Neural cell (in vitro differentiated cells): ENCODE data around the gene SEMA6A.
A peak's percentile ranks its signal among the peaks of the same experiment; 100 is the strongest.

ENCODE experiments used
- EP300 ChIP-seq: fragments of 450-650 bp; conservative IDR thresholded peaks from 2 replicates; pipeline ENCODE4 v1.6.1; 2014; ENCODE audit warnings: antibody characterized with exemption, mild to moderate bottlenecking, moderate library complexity; ENCODE audit not compliant: poor library complexity, severe bottlenecking
- EZH2 ChIP-seq: fragments of 200-600, 300-800 bp; shearing (Covaris generic), sonication (generic); IDR thresholded peaks from 2 replicates; pipeline ENCODE4 v1.6.1; 2014; ENCODE audit warnings: antibody characterized with exemption, low read length, borderline replicate concordance, mild to moderate bottlenecking; ENCODE audit not compliant: insufficient read depth, poor library complexity, severe bottlenecking
- MXI1 ChIP-seq: fragments of 450-650 bp; conservative IDR thresholded peaks from 2 replicates; pipeline ENCODE4 v1.6.1; 2014; ENCODE audit warnings: antibody characterized with exemption, mild to moderate bottlenecking; ENCODE audit not compliant: poor library complexity, severe bottlenecking
- POLR2AphosphoS5 ChIP-seq: IDR thresholded peaks from 2 replicates; pipeline ENCODE4 v1.6.1; 2012
- RAD21 ChIP-seq: fragments of 450-650 bp; conservative IDR thresholded peaks from 2 replicates; pipeline ENCODE4 v1.6.1; 2014; ENCODE audit warnings: antibody characterized with exemption, mild to moderate bottlenecking, moderate library complexity
- SMC3 ChIP-seq: fragments of 450-650 bp; conservative IDR thresholded peaks from 2 replicates; pipeline ENCODE4 v1.6.1; 2014; ENCODE audit warnings: antibody characterized with exemption, mild to moderate bottlenecking, moderate library complexity; ENCODE audit not compliant: poor library complexity
- TAF1 ChIP-seq: IDR thresholded peaks from 2 replicates; pipeline ENCODE4 v1.6.1; 2012; ENCODE audit warnings: low read depth
- TF ChIP-seq, protein P1 (sequence below): IDR thresholded peaks from 2 replicates; pipeline ENCODE4 v1.6.1; 2012; ENCODE audit warnings: borderline replicate concordance
- TF ChIP-seq, protein P2 (sequence below): fragments of 450-650 bp; IDR thresholded peaks from 2 replicates; pipeline ENCODE4 v1.5.1; 2014; ENCODE audit warnings: antibody characterized with exemption, mild to moderate bottlenecking, moderate library complexity; ENCODE audit not compliant: poor library complexity, severe bottlenecking

DNA sequence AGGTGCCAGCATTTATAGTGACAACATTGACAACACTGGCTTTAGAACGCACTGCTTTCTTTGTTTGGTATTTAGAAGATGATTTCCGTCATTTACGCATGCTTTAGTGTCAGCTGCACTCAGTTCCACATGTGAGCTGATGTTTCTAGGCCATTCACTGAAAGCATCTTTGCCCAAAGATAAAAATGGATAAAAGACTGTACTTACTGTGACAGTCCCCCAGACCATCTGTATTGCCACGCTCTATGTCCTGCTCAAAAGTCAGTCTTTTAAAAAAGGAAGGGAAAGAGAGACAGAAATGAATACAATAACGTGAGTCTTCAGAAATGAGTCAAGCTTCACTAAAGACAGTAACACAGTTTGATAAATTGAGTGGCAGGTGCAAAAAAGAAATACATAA is 99.3 kb downstream of the SEMA6A start:
- TF ChIP-seq, protein P1, sequence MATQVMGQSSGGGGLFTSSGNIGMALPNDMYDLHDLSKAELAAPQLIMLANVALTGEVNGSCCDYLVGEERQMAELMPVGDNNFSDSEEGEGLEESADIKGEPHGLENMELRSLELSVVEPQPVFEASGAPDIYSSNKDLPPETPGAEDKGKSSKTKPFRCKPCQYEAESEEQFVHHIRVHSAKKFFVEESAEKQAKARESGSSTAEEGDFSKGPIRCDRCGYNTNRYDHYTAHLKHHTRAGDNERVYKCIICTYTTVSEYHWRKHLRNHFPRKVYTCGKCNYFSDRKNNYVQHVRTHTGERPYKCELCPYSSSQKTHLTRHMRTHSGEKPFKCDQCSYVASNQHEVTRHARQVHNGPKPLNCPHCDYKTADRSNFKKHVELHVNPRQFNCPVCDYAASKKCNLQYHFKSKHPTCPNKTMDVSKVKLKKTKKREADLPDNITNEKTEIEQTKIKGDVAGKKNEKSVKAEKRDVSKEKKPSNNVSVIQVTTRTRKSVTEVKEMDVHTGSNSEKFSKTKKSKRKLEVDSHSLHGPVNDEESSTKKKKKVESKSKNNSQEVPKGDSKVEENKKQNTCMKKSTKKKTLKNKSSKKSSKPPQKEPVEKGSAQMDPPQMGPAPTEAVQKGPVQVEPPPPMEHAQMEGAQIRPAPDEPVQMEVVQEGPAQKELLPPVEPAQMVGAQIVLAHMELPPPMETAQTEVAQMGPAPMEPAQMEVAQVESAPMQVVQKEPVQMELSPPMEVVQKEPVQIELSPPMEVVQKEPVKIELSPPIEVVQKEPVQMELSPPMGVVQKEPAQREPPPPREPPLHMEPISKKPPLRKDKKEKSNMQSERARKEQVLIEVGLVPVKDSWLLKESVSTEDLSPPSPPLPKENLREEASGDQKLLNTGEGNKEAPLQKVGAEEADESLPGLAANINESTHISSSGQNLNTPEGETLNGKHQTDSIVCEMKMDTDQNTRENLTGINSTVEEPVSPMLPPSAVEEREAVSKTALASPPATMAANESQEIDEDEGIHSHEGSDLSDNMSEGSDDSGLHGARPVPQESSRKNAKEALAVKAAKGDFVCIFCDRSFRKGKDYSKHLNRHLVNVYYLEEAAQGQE: no peak
- TF ChIP-seq, protein P2, sequence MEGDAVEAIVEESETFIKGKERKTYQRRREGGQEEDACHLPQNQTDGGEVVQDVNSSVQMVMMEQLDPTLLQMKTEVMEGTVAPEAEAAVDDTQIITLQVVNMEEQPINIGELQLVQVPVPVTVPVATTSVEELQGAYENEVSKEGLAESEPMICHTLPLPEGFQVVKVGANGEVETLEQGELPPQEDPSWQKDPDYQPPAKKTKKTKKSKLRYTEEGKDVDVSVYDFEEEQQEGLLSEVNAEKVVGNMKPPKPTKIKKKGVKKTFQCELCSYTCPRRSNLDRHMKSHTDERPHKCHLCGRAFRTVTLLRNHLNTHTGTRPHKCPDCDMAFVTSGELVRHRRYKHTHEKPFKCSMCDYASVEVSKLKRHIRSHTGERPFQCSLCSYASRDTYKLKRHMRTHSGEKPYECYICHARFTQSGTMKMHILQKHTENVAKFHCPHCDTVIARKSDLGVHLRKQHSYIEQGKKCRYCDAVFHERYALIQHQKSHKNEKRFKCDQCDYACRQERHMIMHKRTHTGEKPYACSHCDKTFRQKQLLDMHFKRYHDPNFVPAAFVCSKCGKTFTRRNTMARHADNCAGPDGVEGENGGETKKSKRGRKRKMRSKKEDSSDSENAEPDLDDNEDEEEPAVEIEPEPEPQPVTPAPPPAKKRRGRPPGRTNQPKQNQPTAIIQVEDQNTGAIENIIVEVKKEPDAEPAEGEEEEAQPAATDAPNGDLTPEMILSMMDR: no peak
- TF ChIP-seq EZH2: no peak
- peak; percentile 70 for TF ChIP-seq EP300
- peak; percentile 67 for TF ChIP-seq MXI1
- TF ChIP-seq RAD21: peak; percentile 20
- peak; percentile 56 for TF ChIP-seq POLR2AphosphoS5
- TF ChIP-seq TAF1: no peak
- TF ChIP-seq SMC3: no peak
